Measurements from ENCODE around the gene TSC1.

Gene TSC1

GRCh38 chr9:132858751-132859150 lies 85.7 kb downstream of the TSC1 start:
- Histone ChIP-seq H3K4me1 (ENCODE audit: insufficient read depth, low read length) (peaks cover 15% of the 10 kb centered on the region; the same call in 1 of the 2 replicates), H3K9ac (ENCODE audit: low read depth, low read length) (no peak overlapping the region), H3K9me3 (ENCODE audit: control insufficient read depth, insufficient read depth, low read length) (no peaks in the 10 kb centered on the region), H3K36me3 (ENCODE audit: insufficient read depth, low read length) (no peaks in the 10 kb centered on the region)

DNA sequence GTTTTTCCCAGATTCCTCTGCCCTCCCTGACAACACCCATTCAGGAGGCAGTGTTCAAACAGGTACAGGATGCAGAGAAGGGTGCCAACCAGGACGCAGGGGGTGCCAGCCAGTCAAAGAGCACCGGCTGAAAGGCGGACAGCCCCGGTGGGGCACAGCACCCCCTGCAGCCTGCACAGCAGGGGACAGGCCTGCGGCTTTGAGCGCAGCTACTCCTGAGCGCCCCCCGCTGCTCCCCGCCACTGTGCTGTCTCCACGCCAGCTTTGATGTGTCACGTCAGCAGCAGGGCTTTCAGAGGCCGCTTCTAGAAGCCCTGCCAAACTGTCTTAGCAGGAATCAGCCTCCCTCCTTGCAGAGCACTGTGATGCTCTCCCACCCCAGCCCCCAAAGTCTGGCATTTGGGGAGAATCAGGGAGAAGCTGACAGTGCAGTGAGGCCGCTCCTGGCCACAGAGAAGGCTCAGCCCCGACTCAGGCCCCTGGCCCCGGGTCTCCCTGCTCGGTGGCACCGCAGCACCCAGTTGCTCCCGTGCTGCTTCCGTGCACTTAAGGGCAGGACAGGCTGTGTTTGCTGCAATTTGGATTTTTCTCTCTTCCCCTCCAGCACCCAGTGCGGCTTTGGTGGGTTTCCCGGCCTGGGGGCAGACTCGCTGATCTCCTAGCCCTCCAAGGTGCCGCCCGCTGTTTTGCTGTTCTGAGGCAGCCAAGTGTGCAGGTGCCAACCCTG lies 86.6 kb downstream of the TSC1 start:
- Histone ChIP-seq H3K36me3 (ENCODE audit: insufficient read depth, low read length) (no peaks in the 10 kb centered on the region), H3K9ac (ENCODE audit: low read depth, low read length) (no peak overlapping the region), H3K4me1 (ENCODE audit: insufficient read depth, low read length) (peaks cover 15% of the 10 kb centered on the region; the same call in 1 of the 2 replicates), H3K9me3 (ENCODE audit: control insufficient read depth, insufficient read depth, low read length) (no peaks in the 10 kb centered on the region)

DNA sequence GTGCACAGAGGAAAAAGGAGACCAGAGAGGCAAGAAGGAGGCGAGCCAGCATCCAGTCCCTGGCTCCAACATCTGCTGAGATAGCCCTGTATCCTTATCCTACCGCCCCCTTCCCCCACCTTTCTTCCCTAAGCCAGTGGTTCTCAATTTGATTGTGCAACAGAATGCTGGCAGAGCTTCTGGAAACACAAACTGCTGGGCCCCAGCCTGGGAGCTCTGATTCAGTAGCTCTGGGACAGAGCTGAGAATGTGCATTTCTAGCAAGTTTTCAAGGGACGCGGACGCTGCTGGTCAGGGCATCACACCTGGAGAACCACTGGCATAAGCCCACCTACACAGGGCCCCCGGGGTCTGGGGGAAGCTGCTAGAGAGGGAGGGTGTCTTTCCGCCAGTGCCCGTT lies 87.4 kb downstream of the TSC1 start:
- H3K4me1 ChIP-seq (ENCODE audit: insufficient read depth, low read length) = peaks cover 15% of the 10 kb centered on the region; the same call in 1 of the 2 replicates
- no peak overlapping the region for H3K9ac ChIP-seq (ENCODE audit: low read depth, low read length)
- no peaks in the 10 kb centered on the region for H3K36me3 ChIP-seq (ENCODE audit: insufficient read depth, low read length)
- H3K9me3 ChIP-seq (ENCODE audit: control insufficient read depth, insufficient read depth, low read length) = no peaks in the 10 kb centered on the region

GRCh38 chr9:132855904-132856303 lies 88.5 kb downstream of the TSC1 start:
- H3K9me3 ChIP-seq (ENCODE audit: control insufficient read depth, insufficient read depth, low read length) = no peaks in the 10 kb centered on the region
- no peaks in the 10 kb centered on the region for H3K36me3 ChIP-seq (ENCODE audit: insufficient read depth, low read length)
- H3K4me1 ChIP-seq (ENCODE audit: insufficient read depth, low read length) = peaks cover 15% of the 10 kb centered on the region; the same call in 1 of the 2 replicates
- no peak overlapping the region for H3K9ac ChIP-seq (ENCODE audit: low read depth, low read length)

DNA sequence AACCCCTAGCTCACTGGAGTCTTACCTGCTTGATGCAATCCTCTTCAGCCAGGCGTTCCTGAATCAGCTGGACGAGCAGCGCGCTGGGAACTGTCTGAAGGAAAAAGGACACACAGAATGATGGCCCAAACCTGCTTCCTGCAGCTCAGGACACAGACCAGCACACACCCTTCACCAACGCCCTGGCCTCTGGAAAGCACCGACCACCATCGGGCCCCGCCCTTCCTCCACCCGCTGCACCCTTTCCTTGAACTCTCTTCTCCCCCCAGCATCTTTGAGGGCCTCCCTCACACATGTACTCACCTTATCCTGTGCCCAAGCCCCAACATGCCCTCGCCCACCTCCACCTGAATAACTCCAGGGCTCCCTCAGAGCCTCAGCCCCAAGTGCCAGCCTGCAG lies 89.6 kb downstream of the TSC1 start:
- Histone ChIP-seq H3K9ac (ENCODE audit: low read depth, low read length) (no peak overlapping the region), H3K9me3 (ENCODE audit: control insufficient read depth, insufficient read depth, low read length) (no peaks in the 10 kb centered on the region), H3K36me3 (ENCODE audit: insufficient read depth, low read length) (no peaks in the 10 kb centered on the region), H3K4me1 (ENCODE audit: insufficient read depth, low read length) (peaks cover 15% of the 10 kb centered on the region; the same call in 1 of the 2 replicates)

DNA sequence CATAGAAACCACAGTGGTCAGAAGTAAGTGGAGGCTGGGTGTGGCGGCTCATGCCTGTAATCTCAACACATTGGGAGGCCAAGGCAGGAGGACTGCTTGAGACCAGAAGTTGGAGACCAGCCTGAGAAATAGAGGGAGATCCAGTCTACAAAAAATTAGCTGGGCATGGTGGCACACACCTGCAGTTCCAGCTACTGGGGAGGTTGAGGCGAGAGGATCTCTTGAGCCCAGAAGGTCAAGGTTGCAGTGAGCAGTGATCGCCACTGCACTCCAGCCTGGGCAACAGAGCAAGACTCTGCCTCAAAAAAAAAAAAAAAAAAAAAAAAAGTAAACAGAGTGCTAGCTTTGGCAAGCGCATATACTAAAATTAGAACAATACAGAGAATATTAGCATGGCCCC lies 90.9 kb downstream of the TSC1 start:
- H3K9ac ChIP-seq (ENCODE audit: low read depth, low read length) = no peak overlapping the region
- no peaks in the 10 kb centered on the region for H3K9me3 ChIP-seq (ENCODE audit: control insufficient read depth, insufficient read depth, low read length)
- H3K36me3 ChIP-seq (ENCODE audit: insufficient read depth, low read length) = no peaks in the 10 kb centered on the region
- H3K4me1 ChIP-seq (ENCODE audit: insufficient read depth, low read length) = peaks cover 19% of the 10 kb centered on the region

DNA sequence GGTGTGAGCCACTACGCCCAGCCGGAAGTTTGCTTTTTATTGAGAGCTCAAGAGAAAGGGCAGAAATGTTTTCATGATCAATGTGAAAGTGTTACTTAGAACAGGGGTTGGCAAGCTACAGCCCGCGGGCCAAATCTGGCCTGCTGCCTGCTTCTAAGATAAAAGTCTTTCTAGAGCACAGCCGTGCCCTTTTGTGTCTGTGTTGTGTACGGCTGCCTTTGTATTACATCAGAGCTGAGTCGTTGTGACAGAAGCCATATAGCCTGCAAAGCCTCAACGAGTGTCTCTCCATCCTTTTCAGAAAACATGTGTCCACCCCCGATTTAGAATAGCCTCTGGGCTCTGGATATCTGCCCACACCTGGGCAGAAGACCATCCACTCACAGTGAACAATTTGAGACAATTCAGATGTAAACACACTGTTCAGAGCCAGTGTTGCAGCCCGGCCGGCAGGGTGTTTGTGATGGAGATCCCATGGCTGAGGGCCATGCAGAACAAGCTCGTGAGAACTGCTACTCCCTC lies 95.2 kb downstream of the TSC1 start:
- no peaks in the 10 kb centered on the region for H3K36me3 ChIP-seq (ENCODE audit: insufficient read depth, low read length)
- peaks cover 4% of the 10 kb centered on the region for H3K4me1 ChIP-seq (ENCODE audit: insufficient read depth, low read length)
- no peak overlapping the region for H3K9ac ChIP-seq (ENCODE audit: low read depth, low read length)
- no peaks in the 10 kb centered on the region for H3K9me3 ChIP-seq (ENCODE audit: control insufficient read depth, insufficient read depth, low read length)

DNA sequence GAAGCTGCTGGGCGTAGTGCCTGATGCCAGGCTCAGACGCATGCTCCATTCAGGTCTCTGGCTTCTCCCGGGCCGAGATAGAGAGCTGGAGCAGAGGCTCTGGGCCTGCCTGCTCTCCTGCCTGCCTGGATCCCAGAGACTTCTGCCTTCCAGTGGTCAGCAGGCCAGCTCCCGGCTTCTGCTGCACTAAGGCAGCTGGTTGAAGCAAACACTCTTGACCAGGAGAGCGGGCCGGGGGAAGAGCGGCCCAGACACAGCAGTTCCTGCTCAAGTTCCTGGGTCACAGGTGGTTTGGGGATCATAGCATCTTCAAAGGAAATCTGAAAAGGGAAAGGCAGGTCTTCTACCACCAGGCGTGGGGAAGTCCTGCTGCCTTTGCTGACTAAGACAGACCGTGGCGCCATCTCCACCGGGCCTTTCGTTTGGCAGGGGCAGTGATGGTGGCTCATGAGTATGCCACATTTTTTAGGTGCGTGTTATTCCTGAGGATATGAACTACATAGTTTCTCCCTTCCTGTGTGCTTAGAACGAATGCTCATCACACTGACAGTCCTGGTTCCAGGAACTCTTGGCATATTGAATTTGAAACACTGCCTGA lies 97.4 kb downstream of the TSC1 start:
- H3K9ac ChIP-seq (ENCODE audit: low read depth, low read length) = no peak overlapping the region
- H3K36me3 ChIP-seq (ENCODE audit: insufficient read depth, low read length) = no peaks in the 10 kb centered on the region
- no peaks in the 10 kb centered on the region for H3K9me3 ChIP-seq (ENCODE audit: control insufficient read depth, insufficient read depth, low read length)
- peaks cover 4% of the 10 kb centered on the region for H3K4me1 ChIP-seq (ENCODE audit: insufficient read depth, low read length)

GRCh38 chr9:132846109-132846917 lies 98.1 kb downstream of the TSC1 start:
- no peaks in the 10 kb centered on the region for H3K9me3 ChIP-seq (ENCODE audit: control insufficient read depth, insufficient read depth, low read length)
- H3K9ac ChIP-seq (ENCODE audit: low read depth, low read length) = no peak overlapping the region
- no peaks in the 10 kb centered on the region for H3K36me3 ChIP-seq (ENCODE audit: insufficient read depth, low read length)
- peaks cover 4% of the 10 kb centered on the region for H3K4me1 ChIP-seq (ENCODE audit: insufficient read depth, low read length)

DNA sequence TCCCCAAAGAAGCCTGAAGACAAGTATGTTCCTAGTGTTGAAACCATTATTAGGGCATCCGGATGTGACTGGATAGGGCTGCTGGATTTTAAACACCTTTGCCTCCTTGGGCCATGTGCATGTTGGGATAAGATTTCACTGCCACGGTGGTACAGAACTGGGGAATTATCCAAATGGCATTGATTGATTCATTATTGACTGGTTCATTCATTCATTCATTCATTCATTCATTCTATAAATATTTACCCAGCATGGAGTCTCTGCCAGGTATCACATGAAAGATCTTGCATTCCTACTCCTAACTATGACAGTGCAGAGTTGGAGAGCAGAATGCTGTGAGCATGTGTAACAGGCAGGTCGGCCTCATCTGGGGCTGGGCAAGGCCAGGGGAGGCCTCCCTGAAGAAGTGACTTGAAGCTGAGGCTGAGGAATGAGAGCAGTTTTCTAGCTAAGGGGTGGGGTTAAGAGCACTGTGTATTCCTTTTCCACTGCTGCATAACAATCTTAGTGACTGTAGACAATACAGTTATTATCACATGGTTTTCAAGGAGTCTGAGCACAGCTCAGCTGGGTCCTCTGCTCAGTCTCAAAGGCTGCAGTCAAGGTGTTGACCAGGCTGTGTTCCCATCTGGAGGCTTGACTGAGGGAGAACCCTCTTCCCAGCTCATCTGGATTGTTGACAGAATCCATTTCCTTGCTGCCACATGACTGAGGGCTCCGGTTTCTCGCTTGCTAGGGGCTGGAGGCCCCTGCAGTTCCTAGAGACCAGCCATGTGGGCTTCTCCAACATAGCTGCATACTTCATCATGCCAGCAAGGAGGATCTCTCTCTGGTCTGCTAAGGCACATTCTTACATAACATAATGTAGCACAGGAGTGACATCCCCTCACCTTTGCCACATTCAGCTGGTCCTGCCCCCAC lies 102.0 kb downstream of the TSC1 start:
- H3K36me3 ChIP-seq (ENCODE audit: insufficient read depth, low read length) = no peaks in the 10 kb centered on the region
- no peaks in the 10 kb centered on the region for H3K9me3 ChIP-seq (ENCODE audit: control insufficient read depth, insufficient read depth, low read length)
- no peak overlapping the region for H3K9ac ChIP-seq (ENCODE audit: low read depth, low read length)
- H3K4me1 ChIP-seq (ENCODE audit: insufficient read depth, low read length) = peaks cover 3% of the 10 kb centered on the region; the same call in 1 of the 2 replicates
